Measurements from ENCODE around the gene ACOT12. TPM values are rescaled to one million over a fixed set of nuclear protein-coding genes. Genes with fewer than 3 reads are reported as not detected.

Gene ACOT12
- total RNA-seq, 1 experiment from 2014 or later: not detected

- Mint-ChIP-seq H3K27me3 (ENCODE audit: low read depth) (no peaks in the 10 kb centered on the region), H3K36me3 (ENCODE audit: insufficient read depth in 1 of 3, low read depth in 3 of 3) (no peaks in the 10 kb centered on the region), H3K4me3 (no peak overlapping the region), H3K9me3 (no peaks in the 10 kb centered on the region), H3K27ac (no peak overlapping the region), H3K4me1 (peaks cover 20 to 21% of the 10 kb centered on the region in 2 experiments)
- no peaks in the 10 kb centered on the region for H3K9me3 ChIP-seq (ENCODE audit: control insufficient read depth, low read depth, low read length)
- H3K4me1 ChIP-seq (ENCODE audit: insufficient read depth, low read length): no peaks in the 10 kb centered on the region
- H4K91ac ChIP-seq (ENCODE audit: insufficient read length, low read depth, low read length): no peak overlapping the region
- no peaks in the 10 kb centered on the region for H4K20me1 ChIP-seq (ENCODE audit: control insufficient read depth, insufficient read depth, insufficient read length)
- H2BK20ac ChIP-seq (ENCODE audit: low read depth, low read length, poor library complexity, severe bottlenecking): no peak overlapping the region
- H2AFZ ChIP-seq (ENCODE audit: low read length): no peak overlapping the region
- H3K9ac ChIP-seq (ENCODE audit: extremely low read depth, insufficient read length, low read length): no peak overlapping the region
- no peak overlapping the region for H3K4me2 ChIP-seq (ENCODE audit: insufficient read depth, insufficient read length, low read length)
- H3K56ac ChIP-seq (ENCODE audit: insufficient read length, low read depth, low read length): no peak overlapping the region
- H2BK5ac ChIP-seq (ENCODE audit: insufficient read length, low read length): no peak overlapping the region
- no peaks in the 10 kb centered on the region for H3K79me1 ChIP-seq (ENCODE audit: insufficient read depth, low read depth, low read length, poor library complexity, severe bottlenecking)
- no peak overlapping the region for H3K27ac ChIP-seq (ENCODE audit: insufficient read length, low read depth, low read length)
- no peak overlapping the region for H3K14ac ChIP-seq (ENCODE audit: insufficient read depth, low read length)
- DNase-seq: no peak
- H2AK5ac ChIP-seq (ENCODE audit: insufficient read length, low read length): no peak overlapping the region
- H2BK120ac ChIP-seq (ENCODE audit: low read depth, low read length, poor library complexity, severe bottlenecking): no peak overlapping the region
- H3K4ac ChIP-seq (ENCODE audit: low read depth, low read length): no peak overlapping the region
- H3K23ac ChIP-seq (ENCODE audit: insufficient read length, low read depth, low read length): no peak overlapping the region
- no peak overlapping the region for H3T11ph ChIP-seq (ENCODE audit: low read length)
- no peaks in the 10 kb centered on the region for H3K23me2 ChIP-seq (ENCODE audit: insufficient read length, low read depth, low read length, poor library complexity, severe bottlenecking)
- H3K79me2 ChIP-seq (ENCODE audit: insufficient read depth, low read length): no peaks in the 10 kb centered on the region
- no peaks in the 10 kb centered on the region for H3K27me3 ChIP-seq (ENCODE audit: insufficient read depth, low read length)
- H3K18ac ChIP-seq (ENCODE audit: insufficient read length, low read depth, low read length): no peak overlapping the region
- H4K8ac ChIP-seq (replicated peaks; ENCODE audit: insufficient read length, low read depth, low read length): no peak overlapping the region
- no peak overlapping the region for H2BK12ac ChIP-seq (ENCODE audit: insufficient read length, low read depth, low read length)
- WGBS (ENCODE audit: extremely low coverage, insufficient read length, low lambda C conversion rate): no CpG with 5 or more reads among the region's 2 CpGs
- TF ChIP-seq, protein P1, sequence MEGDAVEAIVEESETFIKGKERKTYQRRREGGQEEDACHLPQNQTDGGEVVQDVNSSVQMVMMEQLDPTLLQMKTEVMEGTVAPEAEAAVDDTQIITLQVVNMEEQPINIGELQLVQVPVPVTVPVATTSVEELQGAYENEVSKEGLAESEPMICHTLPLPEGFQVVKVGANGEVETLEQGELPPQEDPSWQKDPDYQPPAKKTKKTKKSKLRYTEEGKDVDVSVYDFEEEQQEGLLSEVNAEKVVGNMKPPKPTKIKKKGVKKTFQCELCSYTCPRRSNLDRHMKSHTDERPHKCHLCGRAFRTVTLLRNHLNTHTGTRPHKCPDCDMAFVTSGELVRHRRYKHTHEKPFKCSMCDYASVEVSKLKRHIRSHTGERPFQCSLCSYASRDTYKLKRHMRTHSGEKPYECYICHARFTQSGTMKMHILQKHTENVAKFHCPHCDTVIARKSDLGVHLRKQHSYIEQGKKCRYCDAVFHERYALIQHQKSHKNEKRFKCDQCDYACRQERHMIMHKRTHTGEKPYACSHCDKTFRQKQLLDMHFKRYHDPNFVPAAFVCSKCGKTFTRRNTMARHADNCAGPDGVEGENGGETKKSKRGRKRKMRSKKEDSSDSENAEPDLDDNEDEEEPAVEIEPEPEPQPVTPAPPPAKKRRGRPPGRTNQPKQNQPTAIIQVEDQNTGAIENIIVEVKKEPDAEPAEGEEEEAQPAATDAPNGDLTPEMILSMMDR (conservative IDR thresholded peaks at IDR 0.05): no peak
- no peak overlapping the region for H2BK15ac ChIP-seq (ENCODE audit: low read depth, low read length)
- H4K5ac ChIP-seq (ENCODE audit: insufficient read length, low read depth, low read length): no peak overlapping the region
Observed at GRCh38 chr5:81326554-81326953, 67.4 kb downstream of the ACOT12 start.

Measured in H9 (cell line).